Measurements from ENCODE around the gene RC3H1. TPM values are rescaled to one million over a fixed set of nuclear protein-coding genes. Genes with fewer than 3 reads are reported as not detected.

Gene RC3H1
- total and polyA plus RNA-seq, 3 experiments from 2014 or later: 5.4 to 40.5 (median 39.7) TPM

DNA sequence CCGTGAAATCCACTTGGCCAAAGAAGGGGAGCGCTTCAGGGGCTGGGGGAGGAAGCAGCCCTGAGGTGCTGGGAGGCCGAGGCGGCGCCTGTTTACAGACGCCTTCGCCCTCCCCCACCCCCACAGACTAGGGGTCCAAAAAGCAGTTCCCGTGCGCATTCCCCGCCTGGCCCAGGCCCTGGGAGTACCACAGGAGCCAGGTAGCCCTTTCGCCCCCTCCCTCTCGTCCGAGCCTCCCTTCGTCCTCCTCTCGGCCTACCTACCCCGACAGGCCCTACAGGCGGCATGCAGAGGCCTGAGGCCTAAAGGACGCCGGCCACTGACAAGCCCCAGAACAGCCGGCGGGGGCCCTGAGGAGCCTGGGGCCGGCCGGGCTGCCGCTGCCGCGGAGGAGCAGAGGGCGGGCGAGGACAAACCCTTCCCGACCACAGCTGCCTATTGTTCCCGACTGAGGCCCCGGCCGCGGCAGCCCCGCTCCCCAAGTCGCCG, 522 bp downstream of the RC3H1 start:
- Histone ChIP-seq H3K27me3 (ENCODE audit: insufficient read depth, low read length, poor library complexity, severe bottlenecking) (no peaks in the 10 kb centered on the region), H3K9me3 (ENCODE audit: low read length) (no peaks in the 10 kb centered on the region), H3K36me3 (ENCODE audit: insufficient read depth, low read length) (no peaks in the 10 kb centered on the region), H3K4me1 (ENCODE audit: insufficient read depth, low read length) (peaks cover 52% of the 10 kb centered on the region), H3K27ac (ENCODE audit: low read depth, low read length) (peak overlapping the region; percentile 97), H3K4me3 (ENCODE audit: low read length) (peak overlapping the region; percentile 96)
- Mint-ChIP-seq H3K36me3 (peaks cover 0 to 23% (median 4%) of the 10 kb centered on the region in 3 donors), H3K27me3 (no peaks in the 10 kb centered on the region), H3K4me1 (peaks cover 51 to 61% (median 58%) of the 10 kb centered on the region in 3 donors), H3K9me3 (no peaks in the 10 kb centered on the region), H3K4me3 (peak overlapping the region; percentile 93 to 100 (median 94)), H3K27ac (peak overlapping the region; percentile 86 to 96 (median 92))
- CTCF ChIA-PET: interaction anchor here (0.7 to 1.0 kb wide), 2 partner anchors 9 to 196 kb away, joined by 3 read pairs; no protein-coding TSS in a partner anchor
- POLR2A ChIA-PET: interaction anchor here (0.6 to 1.8 kb wide), 6 partner anchors 10 to 545 kb away, joined by 4 to 17 read pairs (median 4); partner anchors contain the start of genes CENPL, DARS2, GAS5 and PRDX6
- peak in 4 of 5 donors; percentile 24 to 63 (median 32) for DNase-seq

- Histone ChIP-seq H3K27ac (ENCODE audit: low read depth, low read length) (no peak overlapping the region), H3K36me3 (ENCODE audit: insufficient read depth, low read length) (no peaks in the 10 kb centered on the region), H3K27me3 (ENCODE audit: insufficient read depth, low read length, poor library complexity, severe bottlenecking) (no peaks in the 10 kb centered on the region), H3K4me3 (ENCODE audit: low read length) (no peak overlapping the region), H3K4me1 (ENCODE audit: insufficient read depth, low read length) (peaks cover 50% of the 10 kb centered on the region), H3K9me3 (ENCODE audit: low read length) (no peaks in the 10 kb centered on the region)
- Mint-ChIP-seq H3K4me3 (peak overlapping the region; percentile 2 to 66 (median 34)), H3K36me3 (peaks cover 0 to 27% (median 4%) of the 10 kb centered on the region in 3 donors), H3K27ac (peak overlapping the region in 2 of 8 donors; percentile 17 to 61), H3K4me1 (peaks cover 64 to 80% (median 73%) of the 10 kb centered on the region in 3 donors), H3K9me3 (no peaks in the 10 kb centered on the region), H3K27me3 (no peaks in the 10 kb centered on the region)
- DNase-seq: no peak
- ChIA-PET POLR2A (no interaction called here), CTCF (no interaction called here)
These were observed 3.6 kb downstream of the RC3H1 start for GRCh38 chr1:174018565-174018964.

DNA sequence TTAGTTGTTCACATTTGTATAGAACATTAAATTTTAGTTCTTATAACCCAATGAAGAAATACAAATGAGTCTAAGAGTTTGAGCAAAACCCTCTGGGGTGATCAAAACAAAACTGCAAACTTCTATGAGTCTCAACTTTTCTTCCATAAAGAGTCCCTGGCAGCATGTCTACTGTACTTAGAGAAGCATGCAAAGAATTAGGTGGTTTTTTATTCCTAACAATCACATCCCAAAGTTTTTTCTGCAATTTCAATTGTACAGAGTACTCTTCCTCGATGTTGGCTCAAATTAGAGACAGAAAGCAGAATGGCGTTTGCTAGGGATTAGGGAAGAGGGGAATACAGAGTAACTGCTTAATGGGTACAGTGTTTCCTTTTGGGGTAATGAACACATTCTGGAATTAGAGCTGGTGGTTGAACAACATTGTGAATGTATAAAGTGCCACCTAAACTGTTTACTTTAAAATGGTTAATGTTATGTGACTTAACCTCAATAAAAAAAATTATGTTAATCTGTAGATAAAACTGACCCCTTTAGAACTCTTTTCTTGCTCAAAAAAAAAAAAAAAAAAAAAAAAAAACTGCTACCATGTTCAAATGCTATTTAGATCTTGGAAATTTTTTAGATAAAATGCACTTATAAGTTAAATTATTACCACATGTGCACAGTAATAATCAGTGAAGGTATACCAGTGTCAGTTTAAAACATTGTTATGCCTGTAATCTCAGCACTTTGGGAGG, 4.8 kb downstream of the RC3H1 start:
- H3K4me3 Mint-ChIP-seq: peak overlapping the region in 4 of 7 donors; percentile 3 to 56 (median 38)
- DNase-seq: no peak
- ChIA-PET CTCF (no interaction called here), POLR2A (no interaction called here)
- peaks cover 58 to 78% (median 74%) of the 10 kb centered on the region in 3 donors for H3K4me1 Mint-ChIP-seq
- no peaks in the 10 kb centered on the region for H3K27me3 Mint-ChIP-seq
- no peak overlapping the region for H3K27ac ChIP-seq (ENCODE audit: low read depth, low read length)
- no peak overlapping the region for H3K4me3 ChIP-seq (ENCODE audit: low read length)
- peaks cover 0 to 26% (median 4%) of the 10 kb centered on the region in 3 donors for H3K36me3 Mint-ChIP-seq
- no peaks in the 10 kb centered on the region for H3K9me3 ChIP-seq (ENCODE audit: low read length)
- no peaks in the 10 kb centered on the region for H3K36me3 ChIP-seq (ENCODE audit: insufficient read depth, low read length)
- no peak overlapping the region for H3K27ac Mint-ChIP-seq
- H3K9me3 Mint-ChIP-seq: no peaks in the 10 kb centered on the region
- no peaks in the 10 kb centered on the region for H3K27me3 ChIP-seq (ENCODE audit: insufficient read depth, low read length, poor library complexity, severe bottlenecking)
- peaks cover 40% of the 10 kb centered on the region for H3K4me1 ChIP-seq (ENCODE audit: insufficient read depth, low read length)

DNA sequence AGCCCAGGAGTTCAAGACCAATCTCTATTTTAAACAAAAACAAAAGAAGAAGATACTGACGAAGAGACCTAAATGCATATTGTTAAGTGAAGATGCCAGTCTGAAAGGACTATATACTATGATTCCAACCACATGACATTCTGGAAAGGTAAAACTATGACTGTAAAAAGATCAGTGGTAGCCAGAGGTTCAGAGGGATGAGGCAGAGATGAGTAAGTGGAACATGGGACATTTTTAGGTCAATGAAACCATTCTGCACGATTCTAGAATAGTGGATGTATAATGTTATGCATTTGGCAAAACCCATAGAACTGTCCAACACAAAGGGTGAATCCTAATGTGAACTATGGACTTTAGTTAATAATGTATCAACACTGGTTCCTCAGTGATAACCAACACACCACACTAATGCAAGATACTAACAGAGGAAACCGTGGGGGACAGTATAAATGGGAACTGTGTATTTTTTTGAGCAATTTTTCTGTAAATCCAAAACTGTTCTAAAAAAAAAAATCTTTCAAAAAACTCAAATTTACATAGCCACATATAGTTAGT, 8.2 kb downstream of the RC3H1 start:
- H3K9me3 ChIP-seq (ENCODE audit: low read length): no peaks in the 10 kb centered on the region
- peaks cover 28% of the 10 kb centered on the region for H3K4me1 ChIP-seq (ENCODE audit: insufficient read depth, low read length)
- no peak overlapping the region for H3K4me3 ChIP-seq (ENCODE audit: low read length)
- no peak overlapping the region for H3K27ac ChIP-seq (ENCODE audit: low read depth, low read length)
- H3K27me3 Mint-ChIP-seq: no peaks in the 10 kb centered on the region
- H3K4me1 Mint-ChIP-seq: peaks cover 57 to 88% (median 82%) of the 10 kb centered on the region in 3 donors
- H3K27ac Mint-ChIP-seq: peak overlapping the region in 1 of 8 donors; percentile 55
- no peak for DNase-seq
- POLR2A ChIA-PET: interaction anchor here (0.7 kb wide), 1 partner anchor 144 kb away, joined by 3 read pairs; no protein-coding TSS in a partner anchor
- no peaks in the 10 kb centered on the region for H3K36me3 ChIP-seq (ENCODE audit: insufficient read depth, low read length)
- H3K4me3 Mint-ChIP-seq: peak overlapping the region in 2 of 7 donors; percentile 9 to 19
- H3K36me3 Mint-ChIP-seq: peaks cover 0 to 18% (median 0%) of the 10 kb centered on the region in 3 donors
- CTCF ChIA-PET: no interaction called here
- H3K27me3 ChIP-seq (ENCODE audit: insufficient read depth, low read length, poor library complexity, severe bottlenecking): no peaks in the 10 kb centered on the region
- no peaks in the 10 kb centered on the region for H3K9me3 Mint-ChIP-seq

GRCh38 chr1:174008979-174009378, 13.2 kb downstream of the RC3H1 start:
- peaks cover 2 to 26% (median 7%) of the 10 kb centered on the region in 3 donors for H3K36me3 Mint-ChIP-seq
- peaks cover 54 to 90% (median 82%) of the 10 kb centered on the region in 3 donors for H3K4me1 Mint-ChIP-seq

GRCh38 chr1:174008269-174008668, 13.9 kb downstream of the RC3H1 start:
- peaks cover 2 to 25% (median 7%) of the 10 kb centered on the region in 3 donors for H3K36me3 Mint-ChIP-seq
- peak overlapping the region in 2 of 7 donors; percentile 9 to 18 for H3K4me3 Mint-ChIP-seq
- peaks cover 4% of the 10 kb centered on the region for H3K36me3 ChIP-seq (ENCODE audit: insufficient read depth, low read length)
- H3K4me1 ChIP-seq (ENCODE audit: insufficient read depth, low read length): peaks cover 6% of the 10 kb centered on the region
- H3K27me3 ChIP-seq (ENCODE audit: insufficient read depth, low read length, poor library complexity, severe bottlenecking): no peaks in the 10 kb centered on the region
- peak overlapping the region in 2 of 8 donors; percentile 67 to 83 for H3K27ac Mint-ChIP-seq
- H3K4me3 ChIP-seq (ENCODE audit: low read length): no peak overlapping the region
- DNase-seq: no peak
- ChIA-PET CTCF (no interaction called here), POLR2A (interaction anchor here (0.6 kb wide), 1 partner anchor 56 kb away, joined by 4 read pairs; no protein-coding TSS in a partner anchor)
- no peak overlapping the region for H3K27ac ChIP-seq (ENCODE audit: low read depth, low read length)
- H3K9me3 ChIP-seq (ENCODE audit: low read length): no peaks in the 10 kb centered on the region
- H3K4me1 Mint-ChIP-seq: peaks cover 52 to 88% (median 81%) of the 10 kb centered on the region in 3 donors
- H3K9me3 Mint-ChIP-seq: no peaks in the 10 kb centered on the region
- H3K27me3 Mint-ChIP-seq: no peaks in the 10 kb centered on the region

More at GRCh38 chr1:174008979-174009378, 13.2 kb downstream of the RC3H1 start:
- H3K4me3 ChIP-seq (ENCODE audit: low read length): no peak overlapping the region
- Mint-ChIP-seq H3K27me3 (no peaks in the 10 kb centered on the region), H3K9me3 (no peaks in the 10 kb centered on the region), H3K27ac (peak overlapping the region in 1 of 8 donors; percentile 12), H3K4me3 (peak overlapping the region in 3 of 7 donors; percentile 0 to 30 (median 29))
- ChIA-PET CTCF (interaction anchor here (0.6 to 1.5 kb wide), 2 partner anchors 13 to 829 kb away, joined by 3 to 4 read pairs; partner anchors contain the start of gene RC3H1), POLR2A (interaction anchor here (0.6 kb wide), 1 partner anchor 56 kb away, joined by 4 read pairs; no protein-coding TSS in a partner anchor)
- H3K36me3 ChIP-seq (ENCODE audit: insufficient read depth, low read length): peaks cover 4% of the 10 kb centered on the region
- no peak overlapping the region for H3K27ac ChIP-seq (ENCODE audit: low read depth, low read length)
- peaks cover 6% of the 10 kb centered on the region for H3K4me1 ChIP-seq (ENCODE audit: insufficient read depth, low read length)
- no peak for DNase-seq
- H3K27me3 ChIP-seq (ENCODE audit: insufficient read depth, low read length, poor library complexity, severe bottlenecking): no peaks in the 10 kb centered on the region
- no peaks in the 10 kb centered on the region for H3K9me3 ChIP-seq (ENCODE audit: low read length)

DNA sequence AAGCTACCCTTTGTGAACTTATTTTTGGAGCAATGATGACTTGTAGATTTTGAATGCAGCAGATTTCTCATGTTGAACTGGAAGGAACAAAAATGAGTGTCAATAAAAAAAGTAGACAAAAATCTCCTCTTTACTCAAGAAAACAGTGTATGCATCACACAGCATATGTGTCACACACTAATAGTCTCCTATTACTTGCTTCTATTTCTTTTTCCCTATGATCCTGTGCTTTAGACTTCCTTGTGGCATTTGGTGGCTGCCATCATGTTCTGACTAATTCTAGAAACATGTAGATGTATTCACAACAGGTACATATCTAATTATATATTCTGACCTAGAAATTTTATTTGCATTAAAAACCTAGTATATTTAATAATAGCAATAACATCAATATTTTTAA, 14.3 kb downstream of the RC3H1 start:
- ChIA-PET CTCF (no interaction called here), POLR2A (no interaction called here)
- Mint-ChIP-seq H3K4me1 (peaks cover 50 to 88% (median 81%) of the 10 kb centered on the region in 3 donors), H3K9me3 (no peaks in the 10 kb centered on the region), H3K27ac (no peak overlapping the region), H3K27me3 (no peaks in the 10 kb centered on the region), H3K36me3 (peaks cover 2 to 24% (median 7%) of the 10 kb centered on the region in 3 donors), H3K4me3 (no peak overlapping the region)
- no peak for DNase-seq
- peaks cover 4% of the 10 kb centered on the region for H3K36me3 ChIP-seq (ENCODE audit: insufficient read depth, low read length)
- H3K4me1 ChIP-seq (ENCODE audit: insufficient read depth, low read length): peaks cover 6% of the 10 kb centered on the region
- H3K27me3 ChIP-seq (ENCODE audit: insufficient read depth, low read length, poor library complexity, severe bottlenecking): no peaks in the 10 kb centered on the region
- no peaks in the 10 kb centered on the region for H3K9me3 ChIP-seq (ENCODE audit: low read length)
- no peak overlapping the region for H3K4me3 ChIP-seq (ENCODE audit: low read length)
- no peak overlapping the region for H3K27ac ChIP-seq (ENCODE audit: low read depth, low read length)
